ELR (cell line): ENCODE results near the gene SPATA13.

Experiments
- DNase-seq: peaks from one replicate; pipeline ENCODE4 v3.0.0-alpha.2; 2015; ENCODE audit warnings: low read depth

Gene SPATA13

DNA sequence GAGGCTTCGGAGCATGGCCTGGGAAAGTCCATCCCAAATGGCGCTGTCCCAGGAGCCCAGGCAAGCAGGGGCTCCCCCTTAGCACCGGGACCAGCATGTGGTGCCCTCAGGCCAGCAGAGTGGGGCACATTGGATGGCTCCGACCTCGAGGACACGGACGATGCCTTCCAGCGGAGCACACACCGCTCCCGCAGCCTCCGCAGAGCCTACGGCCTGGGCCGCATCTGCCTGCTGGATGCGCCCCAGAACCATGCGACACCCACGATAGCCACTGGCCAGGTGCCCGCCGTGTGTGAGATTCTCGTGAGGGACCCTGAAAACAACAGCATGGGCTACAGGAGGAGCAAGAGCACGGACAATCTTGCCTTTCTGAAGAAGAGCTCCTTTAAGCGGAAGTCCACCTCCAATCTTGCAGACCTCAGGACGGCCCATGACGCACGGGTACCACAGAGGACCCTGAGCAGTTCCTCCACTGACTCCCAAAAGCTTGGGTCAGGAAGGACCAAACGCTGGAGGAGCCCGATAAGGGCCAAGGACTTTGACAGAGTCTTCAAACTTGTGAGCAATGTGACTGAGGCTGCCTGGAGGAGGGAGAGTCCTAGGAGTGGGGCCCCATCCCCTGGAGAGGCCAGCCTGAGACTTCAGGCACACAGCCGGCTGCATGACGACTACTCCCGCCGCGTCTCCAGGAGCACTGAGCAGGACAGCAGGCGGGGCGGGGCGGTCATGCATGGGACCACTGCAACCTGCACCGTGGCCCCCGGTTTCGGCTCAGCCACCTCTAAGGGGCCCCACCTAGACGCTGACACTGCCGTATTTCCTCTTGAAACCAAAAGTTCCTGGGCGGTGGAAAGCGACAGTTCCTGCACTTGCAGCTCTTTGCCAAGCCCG is 63.1 kb downstream of the SPATA13 start:
- no peak for DNase-seq

DNA sequence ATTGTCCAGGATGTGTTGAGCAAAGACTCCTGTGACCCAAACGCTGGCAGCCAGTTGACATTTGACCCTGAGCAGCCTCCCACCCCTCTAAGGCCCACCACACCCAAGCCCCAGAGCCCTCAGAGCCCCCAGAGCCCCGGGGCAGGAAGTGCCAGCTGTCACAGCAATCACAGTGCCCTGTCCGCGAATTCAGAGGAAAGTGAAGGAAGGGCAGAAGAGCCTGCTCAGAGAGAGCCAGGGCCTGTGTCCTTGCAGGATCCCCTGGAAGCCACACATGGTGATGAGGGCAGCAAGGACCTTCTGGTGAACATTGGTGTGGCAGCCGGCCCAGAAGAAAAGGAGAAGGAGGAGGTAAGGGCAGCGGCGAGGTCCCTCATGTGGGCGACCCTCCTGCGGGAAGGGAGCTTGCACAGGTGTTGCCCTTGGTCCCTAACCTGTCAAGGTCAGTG is 63.7 kb downstream of the SPATA13 start:
- DNase-seq, result no peak

DNA sequence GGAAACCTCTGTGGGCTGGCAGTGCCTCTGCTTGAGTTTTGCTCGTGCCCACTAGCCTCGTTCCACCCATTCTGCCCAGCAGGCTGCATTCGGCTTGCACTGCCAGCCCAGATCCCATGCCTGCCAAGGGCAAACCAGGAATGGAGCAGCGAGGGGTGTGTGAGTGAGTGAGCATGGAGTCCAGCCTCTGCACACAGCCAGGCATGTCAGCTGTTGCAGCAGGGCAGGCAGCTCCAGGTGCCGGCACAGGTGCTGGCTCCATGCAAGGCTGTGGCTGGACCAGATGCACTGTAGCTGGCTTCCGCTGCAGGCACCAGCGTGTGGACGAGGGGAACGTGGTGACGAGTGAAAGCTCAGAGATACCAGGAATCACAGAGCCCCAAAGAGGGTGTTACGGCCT is 64.5 kb downstream of the SPATA13 start:
- no peak for DNase-seq

DNA sequence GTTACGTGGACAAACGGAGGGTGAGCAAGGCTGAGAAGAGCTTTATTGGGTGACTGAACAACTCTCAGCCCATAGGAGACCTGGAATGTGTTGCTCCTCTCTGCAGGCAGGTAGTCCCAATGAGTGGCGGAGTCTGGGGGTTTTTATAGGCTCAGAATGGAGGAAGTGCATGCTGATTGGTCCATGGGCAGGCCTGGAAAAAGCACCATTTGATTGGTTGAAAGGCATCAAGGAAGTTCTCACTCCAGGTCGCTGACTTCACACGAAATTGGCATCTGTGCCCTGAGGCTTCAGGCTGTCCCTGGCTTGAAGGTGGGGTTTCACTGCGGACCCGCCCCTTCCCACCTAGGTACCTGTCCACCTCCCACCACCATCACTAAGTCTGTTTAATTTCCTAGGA is 65.4 kb downstream of the SPATA13 start:
- DNase-seq, result no peak

DNA sequence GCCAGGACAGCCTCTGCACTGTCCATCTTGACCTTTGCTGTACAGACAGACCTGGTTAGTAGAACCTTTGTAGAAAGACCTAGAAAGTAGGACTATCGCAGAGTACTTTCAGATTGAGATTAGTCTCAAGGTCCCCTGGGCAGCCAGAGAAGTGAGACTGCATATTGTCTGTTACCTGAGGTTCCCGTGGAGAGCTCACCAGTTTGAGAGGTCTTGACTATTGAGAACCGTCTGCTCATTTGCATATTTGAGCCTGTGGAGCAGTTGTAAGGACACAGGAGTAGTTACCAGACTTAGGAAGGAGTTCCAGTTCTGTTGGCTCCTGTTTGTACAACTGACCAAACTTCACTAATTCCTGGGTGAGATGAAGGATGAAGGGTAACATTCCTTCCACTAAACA is 66.2 kb downstream of the SPATA13 start:
- DNase-seq, result no peak

DNA sequence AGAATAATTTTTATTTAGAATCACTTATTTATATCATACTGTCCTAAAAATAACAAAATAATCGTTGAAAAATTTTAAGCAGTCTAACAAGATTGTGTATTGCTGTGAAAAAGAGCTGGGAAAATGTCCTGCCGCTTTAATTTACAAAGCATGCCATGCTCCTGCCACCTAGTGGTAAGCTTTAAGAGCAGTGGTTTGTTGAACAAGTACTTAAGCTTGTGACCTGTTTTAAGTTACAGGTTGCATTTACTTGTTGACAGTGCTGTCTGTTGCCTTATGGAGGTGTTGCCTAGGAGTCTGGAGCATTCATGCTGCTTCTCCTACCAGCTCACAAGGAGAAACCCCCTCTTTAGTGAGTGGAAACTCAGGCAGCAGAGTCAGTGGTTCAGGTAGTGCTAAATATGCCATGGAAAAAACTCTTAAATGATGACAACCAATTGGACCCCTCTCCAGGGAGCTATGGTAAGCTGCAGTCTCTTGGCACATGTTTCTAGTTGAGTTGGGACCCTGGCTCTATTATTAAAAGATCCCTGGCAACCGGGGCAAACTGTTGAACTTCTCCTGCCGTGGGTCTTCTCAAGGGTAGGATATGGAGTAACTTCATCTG is 68.4 kb downstream of the SPATA13 start:
- peak; percentile 78 for DNase-seq

DNA sequence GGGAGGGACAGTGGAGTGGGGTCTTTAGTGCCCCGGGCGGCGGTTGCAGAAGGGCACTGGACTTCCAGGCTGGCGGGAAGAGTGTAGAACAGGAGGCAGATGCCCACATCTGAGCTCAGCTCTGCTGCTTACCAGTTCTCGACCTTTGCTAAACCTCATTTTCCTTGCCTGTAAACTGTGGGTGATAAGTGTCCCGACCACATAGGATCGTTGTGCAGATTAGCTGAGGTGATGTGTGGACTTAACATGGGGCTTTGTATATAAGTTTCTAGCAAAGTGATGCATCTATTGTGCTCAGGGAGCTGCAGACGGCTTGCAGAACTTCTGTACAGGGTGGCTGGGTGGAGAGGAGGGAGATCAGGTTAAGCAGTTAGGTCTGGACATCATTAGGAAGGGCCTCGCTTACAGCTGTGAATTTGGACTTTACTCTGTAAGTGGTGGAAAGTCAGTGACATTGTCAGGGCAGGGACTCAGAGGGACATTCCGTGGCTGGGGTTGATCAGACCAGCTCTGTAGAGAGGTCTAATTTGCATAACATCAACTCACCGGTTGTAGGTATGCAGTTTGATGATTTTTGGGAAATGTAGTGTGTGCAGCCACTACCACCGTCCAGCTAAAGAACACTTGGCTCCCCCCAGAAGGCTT is 70.0 kb downstream of the SPATA13 start:
- DNase-seq, result no peak

DNA sequence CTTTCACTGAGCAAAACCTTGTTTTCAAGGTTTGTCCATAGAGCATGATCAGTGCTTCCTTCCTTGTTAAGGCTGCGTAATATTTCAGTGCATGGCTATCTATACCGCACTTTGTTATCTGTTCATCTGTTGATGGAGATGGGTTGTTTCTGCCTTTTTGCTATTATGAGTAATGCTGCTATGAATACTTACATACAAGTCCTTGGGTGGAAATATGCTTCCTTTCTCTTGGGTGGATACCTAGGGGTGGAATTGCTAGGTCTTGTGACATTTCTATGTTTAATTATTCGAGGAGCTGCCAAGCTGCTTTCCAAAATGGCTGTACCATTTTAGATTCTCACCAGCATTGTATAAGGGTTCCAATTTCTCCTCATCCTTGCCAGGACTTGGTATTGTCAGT is 70.9 kb downstream of the SPATA13 start:
- DNase-seq, result no peak

DNA sequence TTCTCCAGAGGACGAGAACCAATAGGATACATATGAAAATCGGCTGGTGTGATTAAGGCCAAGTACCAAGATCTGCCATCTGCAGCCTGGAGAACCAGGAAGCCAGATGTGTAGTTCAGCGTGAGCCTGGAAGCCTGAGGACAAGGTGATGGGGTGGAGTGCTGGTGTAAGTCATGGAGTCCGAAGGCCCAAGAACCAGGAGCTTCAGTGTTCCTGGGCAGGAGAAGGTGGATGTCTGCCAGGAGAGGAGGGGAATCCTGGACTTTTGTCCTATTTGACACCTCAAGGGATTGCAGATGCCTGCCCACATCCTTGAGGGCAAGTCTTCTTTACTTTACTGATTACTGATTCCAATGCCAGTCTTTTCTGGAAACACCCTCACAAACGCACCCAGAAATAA is 71.5 kb downstream of the SPATA13 start:
- DNase-seq, result no peak

DNA sequence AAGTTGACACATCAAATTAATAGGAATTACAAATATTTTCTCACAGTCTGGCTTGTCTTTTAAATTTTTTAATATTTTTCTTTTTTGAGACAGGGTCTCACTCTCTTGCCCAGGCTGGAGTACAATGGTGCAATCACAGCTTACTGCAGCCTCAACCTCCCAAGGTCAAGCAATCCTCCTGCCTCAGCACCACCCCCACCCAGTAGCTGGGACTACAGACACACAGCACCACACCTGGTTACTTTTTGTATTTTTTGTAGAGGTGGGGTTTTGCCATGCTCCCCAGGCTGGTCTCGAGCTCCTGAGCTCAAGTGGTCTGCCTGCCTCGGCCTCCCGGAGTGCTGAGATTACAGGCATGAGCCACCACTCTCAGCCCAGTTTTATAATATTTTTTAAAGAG is 72.0 kb downstream of the SPATA13 start:
- no peak for DNase-seq

DNA sequence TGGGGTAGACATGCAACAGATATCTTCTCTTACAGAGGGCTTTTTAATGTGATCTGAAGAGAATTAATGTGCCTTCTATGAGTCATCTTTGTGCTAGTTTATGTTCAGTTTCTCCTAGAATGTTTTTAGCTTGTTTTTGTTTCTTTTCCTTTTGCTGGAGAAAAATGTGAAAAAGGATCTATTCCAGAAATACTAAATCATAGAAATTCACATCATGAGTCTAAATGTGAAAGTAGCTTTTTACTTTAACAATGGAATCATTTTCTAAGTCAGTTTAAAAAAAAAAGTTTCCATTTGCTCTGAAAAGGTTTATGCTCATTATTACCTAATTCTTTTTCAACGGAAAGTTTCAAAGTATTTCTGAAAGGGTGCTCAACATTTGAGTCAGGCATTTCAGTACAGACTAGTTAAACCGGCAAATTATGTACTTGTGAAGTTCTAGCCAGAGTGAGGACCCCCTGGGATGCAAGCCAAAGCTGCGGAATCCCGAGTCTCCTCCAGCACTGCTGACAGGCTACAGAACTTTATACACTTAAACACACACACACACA is 72.9 kb downstream of the SPATA13 start:
- peak; percentile 33 for DNase-seq

DNA sequence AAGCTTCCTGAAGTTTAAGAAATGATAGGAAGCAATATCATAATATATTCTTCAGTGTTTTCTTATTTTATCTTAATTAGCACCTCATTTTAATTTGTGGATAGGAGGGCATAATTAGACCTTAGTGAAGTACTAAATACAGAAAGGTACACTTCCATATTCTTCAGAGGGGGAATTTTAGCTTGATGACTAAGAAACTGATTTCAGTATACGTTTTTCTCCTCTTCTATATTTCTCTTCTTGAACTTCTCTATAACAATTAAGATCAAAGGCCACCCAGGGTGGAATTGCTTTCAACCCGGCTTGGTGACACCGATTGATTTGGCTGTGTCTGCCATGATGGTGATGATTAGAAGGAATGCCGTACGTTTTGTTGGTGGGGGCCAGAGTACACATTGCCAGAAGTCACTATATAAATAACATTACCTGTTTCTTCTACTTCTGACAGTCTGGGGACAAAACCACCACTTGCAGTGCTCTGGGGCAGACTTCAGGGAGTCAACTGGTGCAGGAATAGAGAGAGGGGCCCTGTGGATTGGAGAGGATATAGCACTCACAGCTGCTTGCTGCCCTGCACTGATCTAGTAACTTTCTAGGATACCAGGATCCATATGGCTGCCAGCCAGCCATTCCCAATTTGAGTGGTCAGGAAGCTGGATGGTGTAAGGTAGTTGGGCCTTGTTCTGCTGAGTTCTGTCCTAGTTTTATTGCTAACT is 73.8 kb downstream of the SPATA13 start:
- no peak for DNase-seq

DNA sequence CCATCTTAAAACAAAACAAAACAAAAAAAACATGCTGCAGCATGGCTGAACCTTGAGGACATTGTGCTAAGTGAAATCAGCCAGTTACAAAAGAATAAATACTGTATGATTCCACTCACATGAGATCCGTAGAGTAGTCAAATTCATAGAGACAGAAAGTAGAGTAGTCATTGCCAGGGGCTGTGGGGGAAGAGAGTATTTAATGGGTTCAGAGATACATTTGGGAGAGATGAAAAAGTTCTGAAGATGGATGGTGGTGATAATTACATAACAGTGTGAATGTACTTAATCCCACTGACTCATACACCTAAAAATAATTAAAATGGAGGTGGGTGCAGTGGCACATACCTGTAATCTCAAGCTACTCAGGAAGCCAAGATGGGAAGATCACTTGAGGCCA is 76.8 kb downstream of the SPATA13 start:
- no peak for DNase-seq

DNA sequence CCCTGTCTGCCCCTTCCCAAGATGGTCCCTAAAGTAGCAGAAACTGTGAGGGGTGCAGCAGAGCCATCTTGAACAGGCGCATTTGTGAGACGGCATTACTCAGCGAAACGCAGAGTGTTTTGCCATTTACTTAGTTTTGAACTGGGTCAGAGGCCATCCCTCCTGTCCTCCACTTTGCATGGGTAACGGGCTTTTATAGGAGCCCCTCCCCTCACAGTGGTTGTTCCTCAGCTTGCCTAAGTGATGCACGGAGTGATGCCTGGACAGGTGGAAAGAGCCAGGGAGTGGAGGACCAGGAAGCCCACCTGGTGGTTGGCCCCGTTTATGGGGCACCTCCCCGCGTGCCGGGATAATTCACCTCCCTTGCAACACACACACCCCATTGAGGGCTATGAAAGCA is 80.8 kb downstream of the SPATA13 start:
- DNase-seq, result no peak

DNA sequence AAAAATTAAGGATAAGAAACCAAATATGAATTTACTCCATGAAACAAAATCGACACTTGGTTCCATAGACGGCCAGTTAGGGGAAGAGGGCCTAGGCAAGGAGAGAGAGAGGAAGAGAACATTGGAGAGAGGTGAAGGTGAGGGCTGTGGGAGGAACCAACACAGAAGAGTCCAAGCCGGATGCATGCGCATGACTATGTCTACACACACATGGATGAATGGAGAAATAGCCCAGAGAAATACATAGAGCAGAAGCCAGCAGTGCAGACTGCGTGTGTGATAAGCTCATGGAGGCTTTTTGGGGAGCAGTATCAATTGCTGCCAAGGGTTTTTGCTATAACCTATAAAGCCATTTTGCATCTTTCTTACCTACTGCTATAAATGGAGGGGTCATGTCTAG is 81.6 kb downstream of the SPATA13 start:
- DNase-seq, result no peak

DNA sequence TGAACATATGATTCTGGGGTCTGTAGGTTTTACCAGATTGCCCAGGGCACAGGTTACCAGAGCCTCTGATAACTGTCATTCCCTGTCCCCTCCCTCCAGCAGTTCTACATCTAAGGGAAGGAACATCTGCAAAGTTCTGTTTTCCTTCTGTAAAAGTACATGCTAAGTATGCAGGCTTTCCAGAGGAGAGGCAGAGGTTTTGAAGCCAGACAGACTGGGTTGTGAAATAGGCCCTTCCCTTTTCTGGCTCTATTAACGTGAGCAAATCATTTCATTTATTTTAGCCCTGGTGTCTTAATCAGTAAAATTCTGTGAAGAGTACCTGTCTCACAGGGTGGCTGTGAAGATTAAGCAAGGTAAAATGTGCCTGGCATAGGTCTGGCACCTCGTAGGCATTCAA is 82.8 kb downstream of the SPATA13 start:
- no peak for DNase-seq

DNA sequence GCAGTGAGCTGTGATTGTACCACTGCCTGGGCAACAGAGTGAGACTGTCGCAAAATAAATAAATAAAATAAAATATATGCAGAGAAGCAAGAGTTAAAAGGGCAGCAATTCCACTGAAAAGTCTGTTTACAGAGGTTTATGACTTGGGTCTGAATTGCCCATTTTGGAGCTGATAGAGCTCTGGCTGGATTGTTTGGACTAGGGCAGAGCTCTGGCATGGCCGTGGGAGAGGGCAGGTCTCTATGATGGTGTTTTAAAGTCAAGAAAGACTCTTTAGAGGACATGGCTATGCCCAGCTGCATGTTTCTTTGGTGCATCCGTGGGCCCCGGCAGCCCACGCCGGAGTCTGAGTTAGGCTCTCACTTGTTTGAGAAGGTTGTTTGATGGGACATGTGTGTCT is 84.3 kb downstream of the SPATA13 start:
- no peak for DNase-seq

DNA sequence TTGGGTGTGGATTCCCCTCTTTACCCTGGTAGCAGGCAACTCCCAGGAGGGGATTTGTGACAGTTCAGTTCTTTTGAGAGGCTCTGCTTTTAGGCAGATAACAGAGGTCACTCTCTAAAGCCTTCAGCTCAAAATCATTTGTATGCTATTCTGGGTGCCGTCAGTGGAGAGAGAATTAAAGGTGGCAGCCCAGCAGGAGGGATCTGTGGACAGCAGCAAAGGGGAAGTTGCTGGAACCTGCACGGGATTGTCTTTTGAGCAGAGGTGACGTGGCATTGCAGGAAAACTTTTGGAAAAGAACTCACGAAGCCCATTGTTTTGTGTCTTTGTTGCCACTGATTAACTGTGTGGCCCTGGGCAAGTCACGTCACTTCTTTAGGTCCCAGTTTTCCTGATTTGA is 86.5 kb downstream of the SPATA13 start:
- DNase-seq, result no peak

DNA sequence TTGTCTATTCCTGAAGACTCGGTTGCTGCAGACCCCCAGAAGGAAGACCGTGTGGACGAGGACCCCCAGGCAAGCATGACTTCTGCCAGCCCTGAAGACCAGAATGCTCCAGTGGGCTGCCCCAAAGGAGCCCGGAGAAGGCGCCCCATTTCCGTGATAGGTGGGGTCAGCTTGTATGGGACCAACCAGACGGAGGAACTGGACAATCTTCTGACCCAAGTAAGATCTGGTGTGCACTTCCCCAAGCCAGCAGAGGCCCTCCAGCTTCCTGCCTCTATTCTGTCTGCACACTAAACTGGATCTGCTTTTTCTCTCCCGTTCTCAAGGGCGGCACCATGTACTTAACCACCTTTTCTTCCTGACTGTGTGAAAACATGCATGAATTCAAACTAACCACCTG is 89.1 kb downstream of the SPATA13 start:
- DNase-seq, result no peak

DNA sequence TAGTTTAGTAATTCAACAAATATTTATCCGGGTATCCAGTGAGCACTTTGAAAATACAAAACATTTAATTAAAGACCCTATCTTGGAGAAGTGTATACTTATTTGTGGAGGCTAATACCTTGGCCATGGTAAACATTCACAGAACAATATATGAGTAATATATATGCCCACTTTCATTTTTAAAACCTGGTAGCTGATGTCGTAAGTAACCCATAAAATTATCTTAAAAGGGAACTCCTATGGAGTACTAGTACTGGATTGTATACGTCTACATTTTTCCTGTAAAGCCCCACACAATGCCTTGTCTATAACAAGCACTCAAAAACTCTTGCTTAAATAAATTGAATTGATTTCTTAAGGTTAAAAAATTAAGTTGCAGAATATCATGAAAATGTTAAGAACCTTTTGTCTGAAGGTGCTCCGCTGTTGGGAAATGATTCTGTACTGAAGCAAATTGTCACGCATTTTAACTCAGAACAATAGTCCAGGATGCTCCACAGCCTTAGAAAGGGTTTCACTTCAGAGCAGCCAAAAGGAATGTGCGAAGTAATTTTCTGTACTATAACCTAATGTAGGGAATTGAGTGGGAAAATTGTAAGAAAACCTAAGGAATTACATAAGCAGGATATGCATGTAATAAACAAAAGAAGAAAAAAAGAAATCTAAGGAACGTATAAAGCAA is 90.0 kb downstream of the SPATA13 start:
- no peak for DNase-seq

DNA sequence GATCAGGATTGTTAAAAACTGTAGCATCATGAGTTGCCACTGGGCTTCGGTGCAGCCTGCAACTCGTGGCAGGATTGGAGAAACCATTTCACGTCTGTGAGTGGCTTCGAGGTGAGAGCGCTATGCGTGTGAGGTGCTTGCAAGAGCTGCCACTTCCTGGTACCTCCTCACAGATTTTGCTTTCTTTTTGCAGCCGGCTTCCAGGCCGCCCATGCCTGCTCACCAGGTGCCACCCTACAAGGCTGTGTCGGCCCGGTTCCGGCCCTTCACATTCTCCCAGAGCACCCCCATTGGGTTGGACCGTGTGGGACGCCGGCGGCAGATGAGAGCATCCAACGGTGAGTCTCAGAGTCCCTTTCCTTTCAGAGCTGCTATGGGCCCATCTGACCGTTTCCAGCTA is 91.0 kb downstream of the SPATA13 start:
- no peak for DNase-seq

DNA sequence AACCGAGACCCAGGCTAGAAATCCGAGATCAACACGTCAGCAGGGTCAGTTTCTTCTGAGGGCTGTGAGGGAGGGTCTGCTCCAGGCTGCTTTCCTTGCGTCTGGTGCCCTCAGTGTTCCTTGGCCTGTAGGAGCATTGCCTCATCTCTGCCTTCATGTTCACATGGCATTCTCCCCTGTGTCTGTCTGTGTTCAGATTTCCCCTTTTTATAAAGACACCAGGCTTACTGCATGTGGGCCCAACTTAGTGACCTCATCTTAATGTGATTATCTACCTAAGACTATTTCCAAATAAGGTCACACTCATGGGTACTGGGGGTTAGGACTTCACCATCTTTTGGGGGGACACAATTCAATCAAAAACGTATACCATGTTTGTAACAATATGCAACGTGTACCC is 91.6 kb downstream of the SPATA13 start:
- no peak for DNase-seq
